NCI-H2227 treated with DMSO at 0.1 percent for 48 hours (cell line): ENCODE measurements around the gene SNX20.

Experiments used
- DNase-seq: peaks from one replicate; lab custom pipeline; 2025; lab: John Stamatoyannopoulos, UW

Gene SNX20

DNA sequence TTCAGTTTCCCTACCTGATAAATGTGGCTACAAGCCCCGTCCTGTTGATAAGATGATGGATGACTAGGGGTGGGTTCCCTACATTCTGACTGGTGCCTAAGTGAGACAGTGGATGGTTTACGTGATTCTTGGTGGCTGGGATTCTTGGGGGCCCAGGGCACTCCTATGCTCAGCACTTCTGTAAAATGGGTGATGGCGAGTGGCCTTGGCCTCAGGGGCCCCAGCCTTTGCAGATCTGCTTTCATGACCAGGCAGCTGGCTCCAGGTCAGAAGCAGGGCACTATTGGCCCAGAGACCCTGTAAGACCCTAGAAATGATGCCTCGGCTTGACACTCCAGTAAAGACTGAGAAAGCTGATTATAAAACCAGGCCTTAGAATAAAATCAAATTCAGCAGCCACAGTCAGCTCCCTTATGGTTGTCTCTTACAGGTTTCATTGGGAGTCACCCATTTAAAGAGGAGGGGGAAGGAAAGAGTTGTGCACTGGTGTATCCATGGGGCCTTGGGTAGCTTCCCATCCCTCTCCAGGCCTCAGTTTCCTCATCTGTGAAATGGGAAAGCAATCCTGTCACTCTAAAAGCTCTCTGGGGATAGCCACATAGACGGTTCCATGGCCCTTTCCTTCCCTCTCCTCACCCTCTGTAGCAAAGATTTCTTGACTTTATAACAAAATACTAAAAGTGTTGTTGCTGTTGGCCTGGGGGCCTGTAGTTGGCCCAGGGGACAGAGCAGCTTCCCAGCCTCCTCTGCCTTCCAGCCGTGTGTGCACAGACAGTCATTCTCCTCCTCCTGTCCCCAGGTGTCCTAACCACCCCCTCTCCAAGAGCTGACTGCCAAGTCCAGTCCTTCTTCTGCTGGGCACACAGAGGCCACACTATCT lies 1.2 kb downstream of the SNX20 start:
- no peak for DNase-seq

DNA sequence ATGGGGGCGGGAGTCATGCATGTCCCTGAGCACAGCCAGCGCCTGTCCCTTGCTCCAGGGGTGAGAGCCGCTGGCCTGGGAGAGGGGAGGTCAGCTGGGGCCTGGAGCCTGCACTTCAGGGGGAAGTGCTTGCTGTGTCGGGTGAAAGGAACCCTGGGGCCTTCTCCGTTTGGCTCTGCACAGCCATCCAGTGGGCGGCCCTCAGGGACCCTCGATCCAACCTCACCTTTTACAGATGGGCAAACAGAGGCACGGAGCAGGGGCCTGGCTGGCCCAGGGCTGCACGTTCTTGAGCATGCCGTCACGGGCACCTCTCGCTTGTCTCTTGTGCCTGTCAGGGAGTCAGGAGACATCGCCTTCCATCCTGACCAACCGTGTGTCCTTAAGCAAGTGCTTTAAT lies 1.8 kb downstream of the SNX20 start:
- DNase-seq, result no peak

DNA sequence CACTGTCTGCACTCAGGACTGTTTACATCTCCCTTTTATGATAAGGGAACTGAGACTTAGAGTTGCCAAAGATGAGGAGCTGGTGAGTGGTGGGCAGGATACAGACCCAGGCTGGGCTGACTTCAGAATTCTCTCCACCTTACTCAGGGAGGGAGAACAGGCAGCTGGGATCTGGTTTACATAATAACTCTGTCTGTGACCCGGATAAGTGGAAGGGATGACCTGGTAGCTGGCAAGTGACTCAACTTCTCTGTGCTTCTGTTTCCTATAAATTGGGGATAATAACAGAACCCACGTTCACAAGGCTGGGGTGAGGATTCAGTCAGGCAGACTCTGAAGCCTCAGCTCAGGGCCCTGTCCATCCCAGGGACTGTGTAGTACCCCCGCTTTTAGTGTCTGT lies 2.6 kb downstream of the SNX20 start:
- no peak for DNase-seq

DNA sequence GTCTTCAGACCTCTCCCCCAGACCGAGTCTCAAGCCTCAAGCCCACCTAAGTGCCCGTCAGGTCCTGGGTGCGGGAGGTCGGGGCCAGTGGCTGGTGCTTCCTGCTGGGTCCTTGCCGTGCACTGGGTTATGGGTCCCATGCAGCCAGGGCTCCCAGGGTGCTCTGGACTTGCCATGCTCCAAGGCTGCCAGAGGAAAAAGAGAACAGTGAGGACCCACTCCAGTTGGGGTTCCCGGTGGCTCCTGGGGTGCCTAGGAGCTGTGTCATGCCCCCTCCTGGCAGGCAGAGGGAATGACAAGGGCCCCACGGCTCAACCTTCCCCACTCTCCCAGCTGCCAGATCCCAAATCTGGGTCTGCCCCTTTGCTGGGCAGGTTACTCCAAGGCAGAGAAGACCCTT lies 3.8 kb downstream of the SNX20 start:
- DNase-seq, result no peak

DNA sequence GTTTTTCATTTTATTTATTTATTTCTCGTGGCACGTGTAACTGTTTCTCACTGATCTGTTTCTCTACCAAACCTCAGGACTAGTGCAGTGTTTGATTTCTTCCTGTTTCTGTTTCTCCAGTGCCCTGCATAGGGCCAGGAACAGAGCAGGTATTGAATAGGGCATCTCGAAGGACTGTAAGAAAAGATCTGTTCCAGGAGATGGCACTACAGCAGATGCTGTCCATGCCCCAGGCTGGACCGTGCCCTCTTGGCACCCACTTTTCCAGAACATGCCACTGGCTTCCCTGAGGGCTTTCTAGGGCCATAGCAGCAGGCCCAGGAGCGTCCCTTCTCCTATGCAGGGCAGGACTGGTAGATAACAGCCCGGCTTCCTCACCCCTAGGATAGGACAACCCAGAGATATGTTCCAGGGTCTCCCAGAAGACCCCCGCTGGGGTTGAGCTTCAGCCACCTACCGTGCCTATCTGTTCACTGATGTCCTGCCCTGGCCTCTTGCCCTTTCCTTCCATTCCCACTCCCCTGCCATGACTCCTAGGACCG lies 4.4 kb downstream of the SNX20 start:
- DNase-seq, result no peak

DNA sequence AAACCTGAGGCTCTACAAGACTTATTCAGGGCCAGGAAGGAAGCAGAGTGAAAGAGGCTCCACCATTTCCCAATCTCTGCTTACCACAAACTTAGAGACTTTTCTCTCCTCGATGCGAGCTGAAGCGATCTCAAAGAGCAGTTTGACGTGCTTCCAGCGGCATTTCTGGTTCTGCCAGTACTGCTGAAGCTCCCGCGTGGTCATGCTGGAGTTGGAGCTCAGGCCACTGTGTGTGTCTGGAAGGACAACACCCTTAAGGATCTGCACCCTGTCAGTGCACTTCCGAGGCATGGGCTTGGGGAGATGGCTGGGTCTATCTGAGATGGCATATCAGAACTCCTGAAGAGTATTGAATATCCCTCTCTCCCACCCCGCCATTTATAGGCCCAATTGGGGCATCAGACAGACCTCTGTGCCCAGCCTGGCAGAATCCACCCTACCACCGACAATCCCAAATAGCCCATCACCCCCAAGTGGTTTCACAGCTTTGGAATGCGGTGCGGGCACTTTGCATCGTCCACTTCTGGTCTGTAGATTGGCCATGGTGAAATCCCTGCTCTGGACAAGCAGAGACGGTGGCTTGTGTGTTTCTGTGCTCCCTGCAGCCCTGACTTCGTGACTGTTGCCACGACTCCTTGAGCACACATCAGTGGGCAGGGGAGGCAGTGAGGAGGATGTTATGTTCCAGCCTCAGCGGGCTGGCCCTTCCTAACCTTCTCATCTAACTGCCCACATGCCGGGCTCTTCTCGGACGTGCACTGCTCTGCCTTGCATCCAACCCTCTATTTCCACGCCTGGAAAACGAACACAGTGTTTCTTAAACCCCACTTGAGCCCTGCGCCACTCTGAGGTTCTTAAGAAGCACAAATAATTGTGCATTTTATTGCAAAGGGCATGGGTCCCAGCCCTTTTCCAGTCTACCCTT lies 5.2 kb downstream of the SNX20 start:
- DNase-seq, result no peak

DNA sequence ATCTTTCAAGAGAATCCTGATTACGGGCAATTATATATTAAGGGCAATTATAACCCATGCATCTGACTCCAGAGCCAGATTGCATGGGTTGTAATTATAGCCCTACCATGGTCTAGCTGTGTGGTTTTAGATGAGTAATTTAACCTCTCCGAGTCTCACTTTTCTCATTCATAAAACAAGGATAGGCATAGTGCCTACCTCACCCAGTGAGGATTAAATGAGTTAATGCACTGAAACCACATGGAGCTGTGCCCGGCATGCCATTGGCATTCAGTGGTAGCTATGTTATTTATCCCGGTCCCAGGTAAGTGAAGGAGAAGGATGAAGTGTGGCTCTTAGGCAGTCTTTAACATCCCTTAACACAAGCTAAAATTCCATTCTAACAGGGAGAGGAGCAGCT lies 6.3 kb downstream of the SNX20 start:
- DNase-seq, result no peak

DNA sequence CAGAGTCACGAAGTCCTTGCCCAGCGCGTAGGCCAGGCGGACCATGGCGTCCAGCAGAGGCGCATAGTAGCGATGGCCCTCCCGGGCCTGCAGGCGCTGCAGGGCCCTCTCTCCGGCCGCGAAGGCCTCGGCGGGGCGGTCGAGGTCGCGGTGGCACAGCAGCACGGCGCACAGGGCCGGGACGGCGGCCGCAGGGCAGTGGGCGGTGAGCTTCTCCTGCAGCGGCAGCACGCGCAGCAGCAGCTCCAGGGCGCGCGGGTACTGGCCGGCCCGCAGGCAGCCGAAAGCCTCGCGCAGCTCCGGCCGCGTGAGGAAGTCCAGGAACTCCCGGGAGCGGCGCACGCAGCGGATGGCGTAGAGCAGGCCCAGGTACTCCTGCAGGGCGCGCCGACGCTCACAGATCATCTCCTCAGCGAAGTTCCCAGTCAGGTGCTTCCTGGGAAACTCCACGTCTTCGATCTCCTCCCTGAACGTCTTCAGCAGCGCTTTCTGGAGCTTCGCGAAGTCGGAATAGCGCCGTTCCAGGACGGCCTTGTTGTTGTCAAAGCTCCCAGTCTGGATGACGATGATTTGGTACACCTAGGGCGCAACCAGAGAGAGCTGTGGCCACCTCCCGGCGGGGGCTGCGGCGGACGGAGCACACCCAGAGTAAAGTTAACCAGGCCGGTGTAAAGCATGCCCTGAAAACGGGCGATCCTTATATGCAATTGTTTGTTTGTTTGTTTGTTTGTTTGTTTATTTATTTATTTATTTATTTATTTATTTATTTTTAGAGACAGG lies 7.4 kb downstream of the SNX20 start:
- no peak for DNase-seq

DNA sequence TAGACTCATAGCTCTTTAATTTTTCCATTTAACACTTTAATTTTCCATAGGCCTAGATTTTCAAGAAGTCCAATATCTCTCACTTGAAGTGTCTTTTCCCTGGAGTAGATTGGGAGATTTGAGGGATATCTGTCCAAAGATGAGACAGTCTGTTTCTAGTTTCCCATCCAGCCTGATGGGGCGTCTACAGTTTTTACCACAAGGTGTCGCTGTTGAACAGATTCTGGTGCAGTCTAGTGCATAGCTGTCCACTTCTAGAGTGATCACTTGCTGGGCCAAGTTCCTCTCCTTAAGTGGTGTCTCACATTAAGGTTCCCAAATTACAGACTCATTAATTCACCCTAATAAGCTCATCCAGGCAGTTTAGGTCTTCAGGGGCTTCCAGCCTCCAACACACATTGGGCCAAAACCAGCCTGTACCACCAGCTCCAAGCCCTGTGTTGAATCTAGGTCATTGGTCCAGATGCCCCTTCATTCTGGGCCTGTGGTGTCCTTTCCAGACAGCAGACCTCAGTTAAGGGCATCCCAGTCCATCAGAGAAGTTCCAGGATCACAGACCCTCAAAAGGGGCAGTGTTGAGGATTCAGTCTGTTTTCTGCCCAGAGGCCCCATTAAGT lies 9.4 kb downstream of the SNX20 start:
- DNase-seq, result no peak

DNA sequence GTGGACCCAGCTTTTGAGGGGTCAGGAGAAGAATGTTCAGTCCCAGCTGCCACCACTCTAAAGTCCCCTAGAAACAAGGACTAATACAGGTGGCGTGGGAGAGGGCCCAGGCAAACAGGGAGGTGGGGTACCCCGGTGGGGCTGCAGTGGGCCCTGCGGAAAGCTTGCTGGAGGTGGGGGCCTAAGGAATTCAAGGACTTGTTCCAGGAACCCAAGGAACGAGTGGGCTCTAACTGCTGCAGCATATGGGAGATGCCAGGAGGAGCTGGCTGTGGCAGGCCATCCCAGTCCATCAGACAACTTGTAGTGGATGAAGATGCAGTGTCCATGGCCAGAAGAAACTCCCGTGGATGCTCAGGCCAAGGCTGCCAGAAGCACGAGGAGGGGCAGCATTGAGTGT lies 10.6 kb downstream of the SNX20 start:
- no peak for DNase-seq

DNA sequence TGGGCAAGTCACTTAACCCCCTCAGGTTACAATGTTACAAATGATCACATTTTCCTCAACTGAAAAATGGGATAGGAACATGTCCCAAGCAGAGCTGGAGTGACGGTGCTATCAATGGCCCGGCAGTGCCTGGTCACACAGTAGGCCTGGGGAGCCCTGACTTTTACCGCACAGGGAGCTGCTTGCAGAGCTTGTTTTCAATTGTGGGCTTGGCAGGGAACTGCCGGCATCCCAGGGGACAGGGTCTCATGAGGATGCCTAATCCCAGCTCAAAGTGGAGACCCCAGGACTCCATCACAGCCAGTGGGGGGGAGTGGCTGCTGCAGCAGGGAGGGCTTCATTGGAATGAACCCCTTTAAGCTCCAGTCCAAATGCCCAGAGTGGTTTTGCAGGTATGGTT lies 11.4 kb downstream of the SNX20 start:
- DNase-seq, result no peak

DNA sequence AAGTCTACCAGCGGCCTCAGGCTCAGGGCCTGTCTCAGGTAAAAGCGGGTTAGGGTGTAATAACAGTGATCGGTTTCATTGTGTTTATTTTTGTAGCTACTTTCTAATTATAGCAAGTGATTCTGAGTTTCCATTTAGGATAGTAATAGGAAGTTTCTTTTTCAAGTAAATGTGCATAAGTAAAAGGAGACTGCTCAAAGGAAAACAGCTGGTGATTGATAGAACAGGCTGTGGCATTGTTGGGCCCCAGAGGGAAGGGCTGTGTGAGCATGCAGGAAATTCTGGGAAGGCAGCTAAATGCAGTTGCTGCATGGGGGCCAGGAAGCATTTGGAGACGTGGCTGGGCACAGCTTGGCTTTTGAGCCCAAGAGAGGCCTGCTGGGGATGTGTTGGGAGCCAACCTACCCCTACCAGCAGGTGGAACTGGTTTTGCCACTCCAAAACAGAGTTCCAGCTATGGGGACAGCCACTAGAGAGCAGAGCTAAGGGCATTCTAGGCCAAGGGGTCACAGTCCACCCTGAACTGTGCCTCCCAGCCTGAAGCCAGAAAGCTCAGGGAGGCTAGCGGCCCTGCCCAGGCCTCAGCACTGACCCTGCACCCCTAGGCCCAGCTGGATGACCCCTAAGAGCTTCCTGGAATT lies 12.6 kb downstream of the SNX20 start:
- peak; percentile 12 for DNase-seq

DNA sequence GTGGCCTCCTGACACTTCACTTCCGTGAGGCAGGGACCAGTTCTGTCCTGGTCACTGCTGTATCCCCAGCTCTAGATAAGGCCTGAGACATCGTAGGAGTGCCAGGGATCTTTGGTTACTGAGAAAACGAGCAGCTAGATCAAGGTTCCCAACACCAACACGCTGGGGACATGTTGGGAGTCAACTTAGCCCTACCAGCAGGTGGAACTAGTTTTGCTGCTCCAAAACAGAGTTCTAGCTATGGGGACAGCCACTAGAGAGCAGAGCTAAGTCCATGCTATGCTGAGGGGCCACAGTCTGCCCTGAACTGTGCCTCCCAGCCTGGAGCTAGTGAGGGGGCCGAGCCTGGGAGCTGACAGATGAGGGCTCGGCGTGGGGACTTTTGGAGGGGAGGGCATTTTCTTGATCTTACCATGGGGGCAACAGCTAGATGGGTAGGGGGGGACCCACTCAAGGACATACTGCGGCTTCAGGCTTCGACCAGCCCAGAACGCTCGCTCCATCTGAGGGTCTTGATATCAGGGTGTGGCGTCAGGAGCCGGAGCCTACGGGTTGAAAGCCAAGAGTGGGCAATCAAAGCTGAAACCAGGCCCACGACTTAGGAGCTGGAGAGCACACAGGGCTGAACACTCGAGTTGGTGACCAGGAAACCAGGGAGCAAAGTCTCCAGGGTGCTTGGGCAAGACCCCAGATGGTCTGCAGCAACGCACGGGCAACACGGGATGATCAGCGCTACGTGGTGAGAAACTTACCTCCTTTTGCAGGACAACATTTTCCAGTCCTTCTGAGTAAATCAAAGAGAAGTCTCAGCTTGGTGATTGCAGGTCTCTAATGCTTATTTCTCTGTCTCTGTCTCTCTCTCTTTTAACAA lies 13.4 kb downstream of the SNX20 start:
- DNase-seq, result no peak

DNA sequence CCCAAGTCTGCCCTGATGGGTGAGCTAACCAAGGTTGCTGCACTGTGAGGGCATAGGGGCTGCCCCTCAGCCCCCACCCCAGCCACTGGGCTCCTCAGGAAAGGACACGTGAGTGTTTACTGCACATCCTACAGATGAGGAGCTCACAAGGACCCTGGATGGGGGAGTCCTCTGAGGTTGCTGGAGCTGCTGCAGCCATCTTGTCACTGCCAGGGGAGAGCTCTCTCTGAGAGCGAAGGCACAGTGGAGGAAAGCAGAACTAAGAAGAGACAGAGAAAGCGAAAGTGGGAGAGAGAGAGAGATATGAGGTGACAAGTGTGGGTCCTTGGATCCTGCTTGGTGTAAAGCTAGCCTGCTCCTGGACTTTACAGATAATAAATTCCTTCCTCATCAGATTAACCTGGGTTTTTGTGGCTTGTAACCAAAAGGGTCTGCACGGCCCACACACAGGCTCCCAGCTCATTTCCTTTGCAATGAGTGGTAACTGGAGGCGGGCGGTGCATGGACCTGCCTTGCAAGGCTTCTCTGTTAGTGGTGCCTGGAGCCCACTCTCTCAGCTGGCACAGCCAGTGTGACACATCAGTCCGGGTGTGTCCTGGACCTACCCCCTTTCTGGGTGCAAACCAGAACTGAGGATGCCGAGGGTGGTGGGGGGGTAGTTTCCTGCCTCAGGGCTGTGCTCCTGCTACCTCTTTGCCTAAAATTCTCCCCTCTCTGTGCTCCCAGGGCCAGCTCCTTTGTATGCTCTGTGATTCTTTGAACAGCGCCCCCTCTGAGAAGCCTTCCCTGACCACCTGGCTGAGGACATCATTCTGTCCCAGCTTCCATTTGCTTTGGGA lies 14.2 kb downstream of the SNX20 start:
- no peak for DNase-seq

DNA sequence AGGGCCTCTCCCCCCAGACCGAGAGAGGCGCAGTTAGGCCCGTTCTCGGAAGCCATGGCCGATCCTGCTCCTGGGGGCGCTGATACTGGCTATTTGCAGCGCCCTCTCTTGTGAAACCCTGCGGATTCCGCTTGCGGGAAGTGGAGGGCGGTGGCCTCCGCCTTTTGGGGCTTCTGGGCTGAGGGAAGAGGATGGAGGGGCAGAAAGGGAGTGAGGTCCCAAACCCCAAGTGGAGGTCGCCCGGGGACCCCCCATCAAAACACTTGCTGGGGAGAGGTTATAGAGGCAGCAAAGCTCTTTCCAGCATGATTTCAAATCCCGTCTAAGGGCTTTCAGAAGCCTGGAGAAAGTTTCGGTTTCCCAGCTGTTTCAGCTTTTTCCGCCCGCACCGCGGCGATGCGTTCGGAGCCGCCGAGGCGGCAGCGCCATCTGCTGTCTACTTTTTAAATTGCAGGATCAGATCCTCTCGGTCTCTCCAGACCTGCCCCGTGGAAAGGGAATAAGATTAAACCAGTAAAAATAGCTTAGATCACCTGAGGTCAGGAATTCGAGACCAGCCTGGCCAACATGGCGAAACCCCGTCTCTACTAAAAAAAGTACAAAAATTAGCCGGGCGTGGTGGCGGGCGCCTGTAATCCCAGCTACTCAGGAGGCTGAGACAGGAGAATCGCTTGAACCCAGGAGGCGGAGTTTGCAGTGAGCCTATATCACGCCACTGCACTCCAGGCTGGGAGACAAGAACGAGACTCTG lies 15.8 kb downstream of the SNX20 start:
- DNase-seq, result peak; percentile 4

DNA sequence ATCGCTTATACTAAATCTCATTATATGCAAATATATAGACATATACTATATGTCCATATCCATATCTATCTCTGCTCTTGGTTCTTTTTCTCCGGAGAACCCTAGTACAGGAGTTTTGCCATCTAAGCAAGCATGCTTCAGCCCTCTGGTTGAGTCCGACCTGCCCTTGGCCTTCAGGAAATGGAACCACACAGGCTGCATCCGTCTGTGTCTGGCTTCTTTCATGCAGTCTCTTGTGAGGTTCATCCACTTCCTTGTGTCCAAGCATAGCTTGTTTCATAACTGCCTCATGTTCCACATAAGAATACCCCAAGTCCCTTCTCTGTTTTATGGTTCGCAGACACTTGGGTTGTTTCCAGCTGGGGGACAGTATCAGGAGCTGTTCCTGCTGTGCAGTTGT lies 16.8 kb downstream of the SNX20 start:
- no peak for DNase-seq

DNA sequence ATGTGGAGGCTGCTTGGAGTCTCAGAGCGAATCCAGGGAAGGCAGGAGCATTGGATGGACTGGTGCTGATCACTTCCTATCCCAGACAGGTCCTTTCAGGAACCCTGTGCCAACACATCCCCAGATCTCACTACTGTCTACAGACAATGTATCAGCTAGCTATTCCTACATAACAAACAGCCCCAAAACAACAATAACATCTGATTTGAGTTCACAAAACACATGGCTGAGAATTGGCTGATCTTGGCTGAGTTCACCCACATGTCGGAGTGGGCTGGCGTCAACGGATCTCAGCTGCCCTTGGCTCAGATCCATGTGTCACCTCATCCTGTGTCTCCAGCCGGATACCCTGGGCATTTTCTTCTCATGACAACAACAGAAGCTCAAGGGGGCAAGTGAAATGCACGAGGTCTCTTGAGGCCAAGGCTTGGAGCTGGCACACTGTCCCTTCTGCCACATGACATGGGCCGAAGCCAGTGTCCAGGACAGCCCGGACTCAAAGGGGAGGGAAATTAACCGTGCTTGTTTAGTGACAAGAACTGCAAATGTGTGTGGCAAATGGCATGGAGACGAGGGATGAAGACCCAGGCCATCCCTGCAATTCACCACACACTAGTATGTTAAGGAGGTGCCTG lies 18.7 kb downstream of the SNX20 start:
- no peak for DNase-seq

DNA sequence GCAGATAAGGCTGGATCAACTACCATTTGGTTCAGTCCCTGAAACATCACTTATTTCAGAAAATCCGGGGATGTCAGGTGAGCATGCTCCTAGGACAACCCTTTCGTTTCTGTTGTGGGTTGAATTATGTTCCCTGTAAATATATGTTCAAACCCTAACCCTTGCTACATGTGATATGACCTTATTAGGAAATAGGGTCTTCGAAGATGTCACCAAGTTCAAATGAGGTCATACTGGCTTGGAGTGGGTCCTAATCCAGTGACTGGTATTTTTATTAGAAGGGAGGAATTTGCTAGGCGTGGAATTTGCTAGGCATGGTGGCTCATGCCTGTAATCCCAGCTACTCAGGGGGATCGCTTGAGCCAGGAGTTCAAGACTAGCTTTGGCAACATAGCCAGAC lies 21.3 kb downstream of the SNX20 start:
- no peak for DNase-seq
